Esophagus muscularis mucosa (tissue), 4 donors: Measurements from ENCODE around the gene ANKRD33B. TPM values are rescaled to one million over a fixed set of nuclear protein-coding genes. Genes with fewer than 3 reads are reported as not detected.
"Not testable (repeated sequence)": the region's sequence is repeated elsewhere in the genome, so short reads cannot be mapped to it uniquely, and the experiment has no call there.

Experiments
- DNase-seq: peaks from one replicate; pipeline ENCODE4 v3.0.0-alpha.2; 2017; ENCODE audit errors: extremely low spot score
- H3K27ac ChIP-seq, 4 donors: fragments of 200-600 bp; sonication (generic); replicated peaks in 1 of 4; 1 replicate in 3 of 4; 2 replicates in 1 of 4; pipeline ENCODE4 v1.5.1; 2016 to 2019; ENCODE audit warnings: mild to moderate bottlenecking in 1 of 4
- H3K27me3 ChIP-seq, 4 donors: fragments of 200-600 bp; sonication (generic); one replicate each; pipeline versions ENCODE4 v1.5.1 to v1.6.0; 2016 to 2019
- H3K36me3 ChIP-seq, 4 donors: fragments of 200-600 bp; sonication (generic); one replicate each; pipeline ENCODE4 v1.5.1; 2016 to 2019
- H3K4me1 ChIP-seq, 4 donors: fragments of 200-600 bp; sonication (generic); one replicate each; pipeline ENCODE4 v1.5.1; 2016 to 2019
- H3K4me3 ChIP-seq, 4 donors: fragments of 200-600 bp; sonication (generic); 1 replicate in 2 of 4; 2 replicates in 2 of 4; pipeline ENCODE4 v1.5.1; 2016 to 2019; ENCODE audit warnings: mild to moderate bottlenecking in 4 of 4, moderate library complexity in 1 of 4
- H3K9me3 ChIP-seq, 4 donors: fragments of 200-600 bp; sonication (generic); 1 replicate in 3 of 4; 2 replicates in 1 of 4; pipeline ENCODE4 v1.5.1; 2016 to 2019
- CTCF ChIP-seq, 3 experiments: fragments of 200-600 bp in 2 of 3; fragments of 450-650 bp in 1 of 3; sonication (generic) in 2 of 3; IDR thresholded peaks; one replicate each; pipeline ENCODE4 v1.5.1; 2017 to 2019; ENCODE audit warnings: antibody characterized with exemption in 3 of 3, mild to moderate bottlenecking in 2 of 3, moderate library complexity in 1 of 3
- EP300 ChIP-seq: sonication (generic); formaldehyde crosslinking; IDR thresholded peaks from one replicate; pipeline ENCODE4 v1.6.1; 2017; ENCODE audit warnings: antibody characterized with exemption
- POLR2A ChIP-seq: fragments of 450-650 bp; IDR thresholded peaks from one replicate; pipeline ENCODE4 v1.6.1; 2017; ENCODE audit warnings: antibody characterized with exemption, moderate library complexity, mild to moderate bottlenecking, low read depth
- POLR2AphosphoS5 ChIP-seq, 2 donors: sonication (generic); formaldehyde crosslinking; IDR thresholded peaks; one replicate each; pipeline ENCODE4 v1.6.1; 2017; ENCODE audit warnings: antibody characterized with exemption in 2 of 2
- WGBS: methylation state at CpG from one replicate; pipeline ENCODE4 v1.1.5; 2018; 5-methylcytosine and 5-hydroxymethylcytosine counted together
- intact Hi-C: fragments of 100-400 bp; cut with DNase I; formaldehyde crosslinking; loops from one replicate; pipeline ENCODE4 v1.15.1; 2023
- total RNA-seq, 4 donors: library from RNA; depleted of rRNA; stranded (reverse); fragments of >200 nt; gene quantifications; one replicate each; pipeline versions ENCODE4 v1.1.0 to v1.2.1, GENCODE V29; 2016

The ANKRD33B gene
- total RNA-seq, 4 donors from 2014 or later = 4.6 to 8.2 (median 6.7) TPM

GRCh38 chr5:10573487-10574145, 9.7 kb downstream of the ANKRD33B start:
- WGBS = 93% methylated on average over 8 of the region's 8 CpGs
- intact Hi-C loops = no loop called here
- Histone ChIP-seq H3K27ac (no peak overlapping the region), H3K27me3 (no peaks in the 10 kb centered on the region), H3K4me1 (peaks cover 13 to 15% (median 14%) of the 10 kb centered on the region in 4 donors), H3K36me3 (no peaks in the 10 kb centered on the region), H3K4me3 (no peak overlapping the region), H3K9me3 (no peaks in the 10 kb centered on the region)
- DNase-seq = no peak
- TF ChIP-seq CTCF (IDR thresholded peaks at IDR 0.05) (no peak), EP300 (no peak), POLR2A (no peak), POLR2AphosphoS5 (IDR thresholded peaks at IDR 0.05) (no peak)

GRCh38 chr5:10574879-10575278, 11.0 kb downstream of the ANKRD33B start:
- H3K4me3 ChIP-seq, intact Hi-C loops, H3K9me3 ChIP-seq, H3K27ac ChIP-seq, H3K36me3 ChIP-seq, H3K27me3 ChIP-seq, DNase-seq: not testable (repeated sequence)
- H3K4me1 ChIP-seq = peaks cover 12 to 15% (median 14%) of the 10 kb centered on the region in 4 donors
- WGBS = 100% methylated on average over 1 of the region's 7 CpGs

GRCh38 chr5:10576121-10576789, 12.4 kb downstream of the ANKRD33B start:
- Histone ChIP-seq H3K4me3 (no peak overlapping the region), H3K9me3 (no peaks in the 10 kb centered on the region), H3K27me3 (no peaks in the 10 kb centered on the region), H3K4me1 (peaks cover 12 to 15% (median 14%) of the 10 kb centered on the region in 4 donors), H3K36me3 (no peaks in the 10 kb centered on the region), H3K27ac (no peak overlapping the region)
- WGBS = 94% methylated on average over 7 of the region's 7 CpGs
- TF ChIP-seq POLR2AphosphoS5 (IDR thresholded peaks at IDR 0.05) (no peak), EP300 (no peak), POLR2A (no peak), CTCF (IDR thresholded peaks at IDR 0.05) (no peak)
- no peak for DNase-seq
- intact Hi-C loops = no loop called here

- intact Hi-C loops = no loop called here
- WGBS = 83% methylated on average over 7 of the region's 7 CpGs
- H3K4me1 ChIP-seq = peaks cover 12 to 15% (median 14%) of the 10 kb centered on the region in 4 donors
- DNase-seq = no peak
- H3K4me3 ChIP-seq = no peak overlapping the region
- H3K36me3 ChIP-seq = no peaks in the 10 kb centered on the region
- no peaks in the 10 kb centered on the region for H3K9me3 ChIP-seq
- no peak overlapping the region for H3K27ac ChIP-seq
- no peaks in the 10 kb centered on the region for H3K27me3 ChIP-seq
- TF ChIP-seq EP300 (no peak), POLR2AphosphoS5 (IDR thresholded peaks at IDR 0.05) (no peak), POLR2A (no peak), CTCF (IDR thresholded peaks at IDR 0.05) (no peak)
Observed at GRCh38 chr5:10576790-10577189, 12.9 kb downstream of the ANKRD33B start.

GRCh38 chr5:10577371-10578292, 13.8 kb downstream of the ANKRD33B start:
- TF ChIP-seq EP300 (no peak), POLR2AphosphoS5 (IDR thresholded peaks at IDR 0.05) (peak in 1 of 2 donors; percentile 11)
- intact Hi-C loops = no loop called here

More at GRCh38 chr5:10577371-10578292, 13.8 kb downstream of the ANKRD33B start:
- peaks cover 12 to 15% (median 14%) of the 10 kb centered on the region in 4 donors for H3K4me1 ChIP-seq
- no peaks in the 10 kb centered on the region for H3K9me3 ChIP-seq
- no peaks in the 10 kb centered on the region for H3K27me3 ChIP-seq
- 27% methylated on average over 10 of the region's 18 CpGs for WGBS
- H3K36me3 ChIP-seq = no peaks in the 10 kb centered on the region
- DNase-seq = no peak
- H3K4me3 ChIP-seq = no peak overlapping the region
- H3K27ac ChIP-seq = no peak overlapping the region
